Ecto neural progenitor cell (in vitro differentiated cells): ENCODE data around the gene RPH3AL.
"Not testable (repeated sequence)": the region's sequence is repeated elsewhere in the genome, so short reads cannot be mapped to it uniquely, and the experiment has no call there.

Experiments used
- DNase-seq: peaks from one replicate; pipeline ENCODE4 v3.0.0-alpha.2; 2018; ENCODE audit warnings: low spot score

Gene RPH3AL

DNA sequence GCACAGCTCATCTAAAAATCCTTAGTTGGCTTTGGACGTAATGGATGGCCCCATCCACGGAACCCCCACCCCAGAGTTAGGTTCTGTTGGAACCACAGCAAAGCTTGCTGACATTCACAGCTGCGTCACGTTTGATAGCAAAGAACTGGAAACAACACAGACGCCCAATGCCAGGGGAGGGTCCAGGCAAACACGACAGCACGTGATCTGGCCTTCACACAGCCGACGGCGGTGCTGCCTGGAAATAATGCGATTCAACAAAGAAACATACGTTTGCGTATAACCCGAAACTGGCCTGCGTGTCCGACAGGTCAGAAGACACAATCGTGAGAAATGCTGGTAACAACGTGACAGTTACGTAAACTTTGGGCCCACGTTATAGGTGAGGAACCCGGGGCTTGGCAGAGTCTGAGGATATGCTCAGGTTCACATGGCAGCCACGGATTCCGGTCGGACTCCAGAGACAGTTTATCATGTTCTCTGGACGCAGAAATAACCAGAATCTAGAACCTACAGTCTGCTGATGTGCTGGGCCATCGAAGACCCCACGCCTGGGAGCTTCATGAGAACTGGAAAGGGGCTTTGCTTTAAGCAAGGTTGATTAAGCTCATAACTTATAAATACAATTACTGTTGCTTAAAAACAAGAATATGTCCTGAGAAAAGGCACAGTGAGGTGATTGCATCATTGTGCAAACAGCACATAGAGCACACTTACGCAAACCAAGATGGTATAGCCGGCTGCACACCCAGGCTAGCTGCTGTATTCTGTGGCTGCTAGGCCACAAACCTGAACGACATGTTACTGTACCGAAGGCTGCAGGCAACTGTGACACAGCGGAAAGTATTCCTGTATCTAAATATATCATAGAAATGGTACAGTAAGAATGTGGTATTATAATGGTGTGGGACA lies 70.4 kb downstream of the RPH3AL start:
- no peak for DNase-seq

- DNase-seq, result no peak
These were observed 71.1 kb downstream of the RPH3AL start for GRCh38 chr17:281365-281999.

GRCh38 chr17:280901-281300 lies 71.7 kb downstream of the RPH3AL start:
- DNase-seq, result no peak

GRCh38 chr17:280216-280615 lies 72.4 kb downstream of the RPH3AL start:
- DNase-seq, result no peak

DNA sequence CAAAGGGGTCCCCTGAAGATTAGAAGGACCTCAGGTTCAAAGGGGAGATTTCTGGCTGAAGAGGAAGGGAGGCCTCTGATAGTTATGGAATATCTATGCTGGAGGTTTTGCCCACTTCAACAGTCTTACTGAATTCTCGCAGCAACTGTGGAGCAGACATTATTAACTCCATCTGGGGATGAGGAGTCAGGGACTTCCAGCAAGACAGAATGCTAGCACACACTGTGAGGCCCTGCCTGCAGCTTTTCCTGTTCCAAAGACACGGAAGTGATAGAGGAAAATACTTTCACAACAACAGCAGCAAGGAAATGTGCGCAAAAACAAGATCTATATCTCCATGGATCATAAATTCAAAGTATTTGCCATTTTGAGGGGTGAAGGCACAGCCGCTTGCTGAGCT lies 72.8 kb downstream of the RPH3AL start:
- no peak for DNase-seq

GRCh38 chr17:279331-279730 lies 73.3 kb downstream of the RPH3AL start:
- DNase-seq, result no peak

- no peak for DNase-seq
These were observed 73.9 kb downstream of the RPH3AL start for GRCh38 chr17:278676-279059.

GRCh38 chr17:278055-278675 lies 74.4 kb downstream of the RPH3AL start:
- DNase-seq, result no peak

GRCh38 chr17:274902-275301 lies 77.7 kb downstream of the RPH3AL start:
- DNase-seq, result no peak

DNA sequence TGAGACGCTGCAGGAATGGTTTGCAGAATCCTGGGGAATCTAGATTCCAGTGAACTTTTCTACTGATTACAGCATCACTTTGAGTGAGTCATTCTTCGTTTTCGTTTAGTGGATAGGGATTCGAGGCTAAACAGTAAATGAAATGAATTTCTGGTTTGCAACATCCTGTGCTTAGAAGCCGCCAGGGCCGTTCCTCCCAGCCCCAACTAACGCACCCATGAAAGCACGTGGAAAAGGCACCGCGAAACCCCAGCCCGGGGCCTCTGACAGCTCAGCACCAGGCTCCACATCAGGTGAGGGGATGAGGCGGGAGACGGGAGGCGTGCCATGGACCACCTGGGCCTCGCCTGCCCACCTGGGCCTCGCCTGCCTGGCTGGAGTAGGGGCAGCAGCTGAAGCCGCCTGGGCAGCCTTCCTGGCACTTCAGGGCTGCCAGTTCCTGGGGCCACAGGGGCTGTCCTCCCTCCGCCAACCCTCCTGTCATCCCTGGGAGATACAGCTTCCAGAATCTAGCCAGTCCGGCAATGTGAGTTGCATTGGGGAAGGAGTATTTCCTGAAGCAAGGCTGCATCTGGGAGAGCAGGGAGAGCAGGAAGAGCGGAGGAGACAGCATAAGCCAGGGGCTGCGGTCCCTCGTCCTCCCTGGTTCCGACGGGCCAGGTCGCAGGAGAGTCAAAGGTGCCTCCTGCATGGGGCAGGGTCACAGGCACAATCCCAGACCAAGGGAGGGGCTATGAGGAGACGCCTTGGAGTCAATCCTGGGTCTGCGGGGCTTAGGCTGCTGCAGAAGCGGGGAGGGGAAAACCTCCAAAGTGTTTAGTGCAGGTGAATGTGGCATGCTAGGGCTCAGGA lies 78.4 kb downstream of the RPH3AL start:
- no peak for DNase-seq

GRCh38 chr17:272856-273255 lies 79.8 kb downstream of the RPH3AL start:
- DNase-seq, result not testable (repeated sequence)

DNA sequence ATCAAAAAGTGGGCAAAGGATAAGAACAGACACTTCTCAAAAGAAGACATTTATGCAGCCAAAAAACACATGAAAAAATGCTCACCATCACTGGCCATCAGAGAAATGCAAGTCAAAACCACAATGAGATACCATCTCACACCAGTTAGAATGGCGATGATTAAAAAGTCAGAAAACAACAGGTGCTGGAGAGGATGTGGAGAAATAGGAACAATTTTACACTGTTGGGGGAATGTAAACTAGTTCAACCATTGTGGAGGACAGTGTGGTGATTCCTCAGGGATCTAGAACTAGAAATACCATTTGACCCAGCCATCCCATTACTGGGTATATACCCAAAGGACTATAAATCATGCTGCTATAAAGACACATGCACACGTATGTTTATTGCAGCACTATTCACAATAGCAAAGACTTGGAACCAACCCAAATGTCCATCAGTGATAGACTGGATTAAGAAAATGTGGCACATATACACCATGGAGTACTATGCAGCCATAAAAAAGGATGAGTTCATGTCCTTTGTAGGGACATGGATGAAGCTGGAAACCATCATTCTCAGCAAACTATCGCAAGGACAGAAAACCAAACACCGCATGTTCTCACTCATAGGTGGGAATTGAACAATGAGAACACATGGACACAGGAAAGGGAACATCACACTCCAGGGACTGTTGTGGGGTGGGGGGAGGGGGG lies 80.5 kb downstream of the RPH3AL start:
- DNase-seq, result not testable (repeated sequence)

DNA sequence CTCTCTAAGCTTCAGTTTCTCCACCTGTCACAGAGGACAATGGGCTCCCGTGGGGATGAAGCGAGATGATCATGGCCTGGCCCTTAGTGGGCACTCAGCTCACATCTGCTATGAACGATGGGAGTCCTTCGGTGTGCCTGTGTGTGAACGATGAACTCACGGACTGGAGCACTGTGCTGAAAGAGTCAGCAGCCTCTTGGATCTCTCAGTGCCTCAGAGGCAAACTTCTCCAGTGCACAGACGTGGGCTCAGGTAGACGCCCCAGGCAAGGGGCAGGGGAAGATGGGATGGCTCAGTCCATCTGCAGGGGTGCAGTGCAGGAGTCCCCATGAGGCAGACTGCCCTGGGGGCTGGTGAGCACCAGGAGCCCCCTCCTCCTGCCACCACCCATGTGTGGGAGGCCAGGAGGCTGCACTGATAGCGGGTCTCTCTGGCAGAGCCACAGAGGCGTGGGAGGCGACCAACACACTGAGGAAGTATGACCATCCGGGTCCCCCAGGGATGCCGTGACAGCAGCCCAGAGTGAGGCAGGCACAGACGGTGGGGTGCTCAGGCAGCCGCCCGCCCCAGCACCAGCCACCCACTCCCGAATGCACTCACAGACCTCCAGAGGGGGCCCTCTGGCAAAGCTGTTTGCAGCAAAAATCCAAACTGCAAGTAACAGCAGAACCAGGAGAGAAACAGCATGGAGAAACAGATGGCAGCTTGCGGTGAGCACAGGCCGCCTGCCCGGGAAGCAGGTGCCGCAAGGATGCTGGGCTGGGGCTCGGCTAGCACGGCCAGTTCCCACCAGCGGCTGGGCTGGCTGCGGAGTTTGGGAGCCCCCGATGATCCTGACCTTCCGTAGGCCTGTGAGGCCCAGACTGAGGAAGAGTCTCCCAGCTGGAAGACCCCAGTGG lies 82.7 kb downstream of the RPH3AL start:
- no peak for DNase-seq

- no peak for DNase-seq
These were observed 85.6 kb downstream of the RPH3AL start for GRCh38 chr17:266701-267667.

DNA sequence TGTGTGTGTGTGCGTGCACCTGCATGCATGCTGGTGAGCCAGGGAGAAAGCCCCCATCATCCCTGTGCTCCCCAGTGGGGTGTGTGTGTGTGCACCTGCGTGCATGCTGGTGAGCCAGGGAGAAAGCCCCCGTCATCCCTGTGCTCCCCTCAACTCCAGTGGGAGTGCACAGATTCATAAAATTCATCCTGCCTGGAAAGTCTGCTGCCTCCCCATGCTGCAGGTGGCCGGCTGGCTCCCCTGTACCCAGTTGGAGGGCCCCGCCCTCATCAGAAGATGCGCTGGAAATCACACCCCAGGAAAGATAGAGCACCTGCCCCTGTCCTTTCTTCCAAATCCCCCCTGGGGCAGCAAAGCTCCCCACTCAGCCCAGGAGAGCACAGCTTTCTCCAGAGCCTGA lies 86.4 kb downstream of the RPH3AL start:
- DNase-seq, result no peak

GRCh38 chr17:265718-266117 lies 86.9 kb downstream of the RPH3AL start:
- DNase-seq, result no peak

DNA sequence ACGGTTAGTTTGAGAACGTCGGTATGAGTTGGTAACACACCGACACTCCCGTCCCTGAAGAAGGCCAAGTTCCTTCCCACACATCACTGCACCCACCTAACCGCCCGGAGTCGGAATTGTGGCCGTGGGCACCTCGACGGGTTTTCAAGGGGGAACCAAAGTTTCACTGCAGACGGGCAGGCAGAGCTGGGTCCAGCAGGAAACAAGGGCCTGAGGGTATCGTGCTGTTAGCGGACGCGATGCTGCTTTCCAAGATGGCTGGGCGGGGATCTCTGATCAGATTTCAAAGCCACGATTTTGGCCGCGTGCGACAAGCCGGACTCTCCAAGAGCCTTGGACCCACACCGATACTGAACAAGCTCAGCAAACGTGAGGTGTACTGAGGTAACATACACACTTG lies 88.8 kb downstream of the RPH3AL start:
- DNase-seq, result no peak

DNA sequence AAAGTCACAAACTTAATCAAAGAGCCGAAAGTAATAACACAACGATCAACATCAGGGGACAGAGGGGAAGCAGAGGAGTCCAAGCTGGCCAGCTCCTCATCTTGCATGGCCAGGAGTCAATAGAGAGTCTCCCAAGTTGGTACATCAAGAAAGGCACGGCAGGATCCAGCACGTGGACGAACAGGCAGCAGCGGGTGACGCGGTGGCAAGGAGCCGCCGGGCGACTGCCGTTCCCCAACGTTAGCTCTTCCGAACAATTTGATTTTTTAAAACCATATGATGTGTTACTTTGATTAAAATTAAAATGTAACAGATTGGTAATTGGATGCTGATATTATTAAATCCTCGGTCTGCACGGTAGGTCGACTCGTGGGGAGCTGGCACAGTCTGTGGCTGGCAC lies 89.3 kb downstream of the RPH3AL start:
- DNase-seq, result no peak

GRCh38 chr17:261635-262034 lies 91.0 kb downstream of the RPH3AL start:
- DNase-seq, result no peak
